Liver (tissue), 9 donors: ENCODE measurements around the gene MAP4K4. TPM values are rescaled to one million over a fixed set of nuclear protein-coding genes. Genes with fewer than 3 reads are reported as not detected.
"Not testable (repeated sequence)": the region's sequence is repeated elsewhere in the genome, so short reads cannot be mapped to it uniquely, and the experiment has no call there.

Source experiments
- DNase-seq: peaks from one replicate; pipeline ENCODE4 v3.0.0-alpha.2; 2017; ENCODE audit warnings: low spot score
- H3K27ac ChIP-seq, 2 donors: one replicate each; pipeline ENCODE4 v1.7.0; 2013; ENCODE audit warnings: inconsistent platforms in 2 of 2, low read length in 2 of 2, control low read depth in 1 of 2, low read depth in 1 of 2, mild to moderate bottlenecking in 1 of 2
- H3K27me3 ChIP-seq, 4 donors: one replicate each; pipeline versions ENCODE4 v1.6.1 to v1.7.0; 2013; ENCODE audit warnings: low read length in 3 of 4, inconsistent platforms in 1 of 4, mild to moderate bottlenecking in 1 of 4, moderate library complexity in 1 of 4; ENCODE audit not compliant: control insufficient read depth in 4 of 4, insufficient read depth in 4 of 4
- H3K36me3 ChIP-seq, 4 donors: one replicate each; pipeline versions ENCODE4 v1.6.1 to v1.7.0; 2013; ENCODE audit warnings: low read length in 3 of 4, mild to moderate bottlenecking in 3 of 4, low read depth in 1 of 4, moderate library complexity in 1 of 4; ENCODE audit not compliant: control insufficient read depth in 4 of 4, insufficient read depth in 3 of 4
- H3K4me1 ChIP-seq, 4 donors: one replicate each; pipeline versions ENCODE4 v1.6.1 to v1.7.0; 2013; ENCODE audit warnings: low read length in 3 of 4, mild to moderate bottlenecking in 3 of 4, moderate library complexity in 1 of 4; ENCODE audit not compliant: control insufficient read depth in 4 of 4, insufficient read depth in 4 of 4
- H3K4me3 ChIP-seq, 3 donors: one replicate each; pipeline versions ENCODE4 v1.6.1 to v1.7.0; 2013; ENCODE audit warnings: low read length in 3 of 3, control low read depth in 1 of 3, low read depth in 1 of 3, mild to moderate bottlenecking in 1 of 3
- H3K9ac ChIP-seq, 2 donors: one replicate each; pipeline ENCODE4 v1.7.0; 2013; ENCODE audit warnings: low read length in 2 of 2, mild to moderate bottlenecking in 2 of 2, moderate library complexity in 2 of 2, control low read depth in 1 of 2, low read depth in 1 of 2
- H3K9me3 ChIP-seq, 4 donors: one replicate each; pipeline versions ENCODE4 v1.6.1 to v1.7.0; 2013; ENCODE audit warnings: low read length in 3 of 4; ENCODE audit not compliant: control insufficient read depth in 4 of 4
- EGR1 ChIP-seq, 2 donors: IDR thresholded peaks; 2 replicates each; pipeline ENCODE4 v1.6.1; 2016 to 2018; ENCODE audit warnings: antibody characterized with exemption in 2 of 2, low read depth in 2 of 2
- HNF4A ChIP-seq, 2 donors: conservative IDR thresholded peaks; 2 replicates each; pipeline ENCODE4 v1.6.1; 2016; ENCODE audit warnings: antibody characterized with exemption in 2 of 2, mild to moderate bottlenecking in 2 of 2
- HNF4G ChIP-seq: IDR thresholded peaks from 2 replicates; pipeline ENCODE4 v1.6.1; 2016; ENCODE audit warnings: antibody characterized with exemption
- JUND ChIP-seq, 2 donors: IDR thresholded peaks; 2 replicates each; pipeline ENCODE4 v1.6.1; 2016; ENCODE audit warnings: antibody characterized with exemption in 2 of 2
- RAD21 ChIP-seq, 2 donors: IDR thresholded peaks; 2 replicates each; pipeline ENCODE4 v1.6.1; 2016; ENCODE audit warnings: antibody characterized with exemption in 2 of 2, mild to moderate bottlenecking in 2 of 2
- WGBS: extraction: QIAGEN DNeasy Blood & Tissue Kit; methylation state at CpG from one replicate; pipeline ENCODE4 v1.1.7; 2013; 5-methylcytosine and 5-hydroxymethylcytosine counted together
- polyA plus RNA-seq, 2 donors: library from polyadenylated mRNA; stranded (reverse) in 1 of 2; unstranded in 1 of 2; fragments of 200-250 nt in 1 of 2; fragments of >200 nt in 1 of 2; fragmentation: Nextera tagmentation in 1 of 2; extraction: Ambion mirVana in 1 of 2; gene quantifications; one replicate each; pipeline versions ENCODE4 v1.2.1 to v1.2.3, GENCODE V29; 2013 to 2015
- total RNA-seq, 2 donors: library from RNA; depleted of rRNA; stranded (reverse); fragments of >200 nt; gene quantifications; one replicate each; pipeline ENCODE4 v1.2.3, GENCODE V29; 2014
- TF ChIP-seq, protein P1 (sequence below): IDR thresholded peaks from 2 replicates; pipeline ENCODE4 v1.6.1; 2016; ENCODE audit warnings: antibody characterized with exemption, mild to moderate bottlenecking
- TF ChIP-seq, protein P2 (sequence below): IDR thresholded peaks from 2 replicates; pipeline ENCODE4 v1.6.1; 2016; ENCODE audit warnings: antibody characterized with exemption
- donor health status: healthy.
- donor health status: healthy.
- donor health status: healthy.
- donor health status: healthy.
- donor health status: healthy.

MAP4K4 gene
- total and polyA plus RNA-seq, 4 donors: 9.1 to 40.0 (median 23.6) TPM

DNA sequence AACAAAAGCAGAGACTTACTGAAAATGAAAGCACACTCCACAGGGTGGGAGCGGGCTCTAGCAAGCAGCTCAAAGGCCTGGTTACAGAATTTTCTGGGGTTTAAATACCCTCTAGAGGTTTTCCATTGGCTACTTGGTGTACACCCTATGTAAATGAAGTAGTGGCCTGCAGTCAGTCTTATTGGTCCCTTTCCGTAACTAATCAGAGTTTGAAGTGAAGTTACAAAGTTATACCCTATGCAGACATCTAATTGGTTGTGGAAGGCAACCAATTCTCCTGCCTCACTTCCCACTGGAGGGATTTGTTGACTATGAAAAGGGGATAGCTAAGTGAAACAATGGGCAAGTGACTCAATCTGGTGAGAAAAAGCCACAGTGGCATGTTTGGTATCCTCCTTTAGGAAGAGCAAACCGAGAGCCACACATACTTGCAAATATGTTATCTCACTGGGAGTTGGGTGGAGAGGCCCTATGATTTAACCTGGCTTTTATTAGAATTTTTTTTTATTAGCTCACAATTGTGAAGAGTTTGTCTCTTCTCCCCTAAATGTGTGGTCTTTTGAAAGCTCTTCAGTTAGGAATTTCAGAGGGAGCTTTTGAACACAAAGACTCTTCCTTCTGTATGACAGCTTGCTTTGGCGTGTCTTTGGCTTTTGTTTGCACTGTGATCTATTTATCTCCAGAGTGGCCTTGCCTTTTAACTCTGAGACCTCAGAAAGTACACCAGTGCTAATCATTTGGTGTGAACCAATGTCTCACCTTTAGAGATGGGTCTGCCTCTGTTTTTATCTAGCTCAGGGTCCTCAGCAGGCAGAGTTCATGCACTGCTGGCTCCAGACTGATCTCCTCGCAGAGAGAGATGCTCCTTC, 69.6 kb downstream of the MAP4K4 start:
- H3K4me3 ChIP-seq: no peak overlapping the region
- H3K4me1 ChIP-seq: peaks cover 31 to 78% (median 67%) of the 10 kb centered on the region in 4 donors
- H3K36me3 ChIP-seq: no peaks in the 10 kb centered on the region
- H3K9ac ChIP-seq: no peak overlapping the region
- H3K9me3 ChIP-seq: no peaks in the 10 kb centered on the region
- WGBS: 62% methylated on average over 5 of the region's 5 CpGs
- TF ChIP-seq HNF4G: no peak
- TF ChIP-seq, protein P1, sequence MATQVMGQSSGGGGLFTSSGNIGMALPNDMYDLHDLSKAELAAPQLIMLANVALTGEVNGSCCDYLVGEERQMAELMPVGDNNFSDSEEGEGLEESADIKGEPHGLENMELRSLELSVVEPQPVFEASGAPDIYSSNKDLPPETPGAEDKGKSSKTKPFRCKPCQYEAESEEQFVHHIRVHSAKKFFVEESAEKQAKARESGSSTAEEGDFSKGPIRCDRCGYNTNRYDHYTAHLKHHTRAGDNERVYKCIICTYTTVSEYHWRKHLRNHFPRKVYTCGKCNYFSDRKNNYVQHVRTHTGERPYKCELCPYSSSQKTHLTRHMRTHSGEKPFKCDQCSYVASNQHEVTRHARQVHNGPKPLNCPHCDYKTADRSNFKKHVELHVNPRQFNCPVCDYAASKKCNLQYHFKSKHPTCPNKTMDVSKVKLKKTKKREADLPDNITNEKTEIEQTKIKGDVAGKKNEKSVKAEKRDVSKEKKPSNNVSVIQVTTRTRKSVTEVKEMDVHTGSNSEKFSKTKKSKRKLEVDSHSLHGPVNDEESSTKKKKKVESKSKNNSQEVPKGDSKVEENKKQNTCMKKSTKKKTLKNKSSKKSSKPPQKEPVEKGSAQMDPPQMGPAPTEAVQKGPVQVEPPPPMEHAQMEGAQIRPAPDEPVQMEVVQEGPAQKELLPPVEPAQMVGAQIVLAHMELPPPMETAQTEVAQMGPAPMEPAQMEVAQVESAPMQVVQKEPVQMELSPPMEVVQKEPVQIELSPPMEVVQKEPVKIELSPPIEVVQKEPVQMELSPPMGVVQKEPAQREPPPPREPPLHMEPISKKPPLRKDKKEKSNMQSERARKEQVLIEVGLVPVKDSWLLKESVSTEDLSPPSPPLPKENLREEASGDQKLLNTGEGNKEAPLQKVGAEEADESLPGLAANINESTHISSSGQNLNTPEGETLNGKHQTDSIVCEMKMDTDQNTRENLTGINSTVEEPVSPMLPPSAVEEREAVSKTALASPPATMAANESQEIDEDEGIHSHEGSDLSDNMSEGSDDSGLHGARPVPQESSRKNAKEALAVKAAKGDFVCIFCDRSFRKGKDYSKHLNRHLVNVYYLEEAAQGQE: no peak
- TF ChIP-seq, protein P2, sequence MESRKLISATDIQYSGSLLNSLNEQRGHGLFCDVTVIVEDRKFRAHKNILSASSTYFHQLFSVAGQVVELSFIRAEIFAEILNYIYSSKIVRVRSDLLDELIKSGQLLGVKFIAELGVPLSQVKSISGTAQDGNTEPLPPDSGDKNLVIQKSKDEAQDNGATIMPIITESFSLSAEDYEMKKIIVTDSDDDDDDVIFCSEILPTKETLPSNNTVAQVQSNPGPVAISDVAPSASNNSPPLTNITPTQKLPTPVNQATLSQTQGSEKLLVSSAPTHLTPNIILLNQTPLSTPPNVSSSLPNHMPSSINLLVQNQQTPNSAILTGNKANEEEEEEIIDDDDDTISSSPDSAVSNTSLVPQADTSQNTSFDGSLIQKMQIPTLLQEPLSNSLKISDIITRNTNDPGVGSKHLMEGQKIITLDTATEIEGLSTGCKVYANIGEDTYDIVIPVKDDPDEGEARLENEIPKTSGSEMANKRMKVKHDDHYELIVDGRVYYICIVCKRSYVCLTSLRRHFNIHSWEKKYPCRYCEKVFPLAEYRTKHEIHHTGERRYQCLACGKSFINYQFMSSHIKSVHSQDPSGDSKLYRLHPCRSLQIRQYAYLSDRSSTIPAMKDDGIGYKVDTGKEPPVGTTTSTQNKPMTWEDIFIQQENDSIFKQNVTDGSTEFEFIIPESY: no peak
- peak in 1 of 2 donors; percentile 12 for TF ChIP-seq HNF4A (conservative IDR thresholded peaks at IDR 0.05)
- TF ChIP-seq EGR1 (IDR thresholded peaks at IDR 0.05; ENCODE audit: low read depth in 2 of 2): no peak
- no peak for TF ChIP-seq RAD21 (IDR thresholded peaks at IDR 0.05)
- no peak for DNase-seq
- H3K27ac ChIP-seq: peak overlapping the region; percentile 62 to 79
- H3K27me3 ChIP-seq: no peaks in the 10 kb centered on the region

DNA sequence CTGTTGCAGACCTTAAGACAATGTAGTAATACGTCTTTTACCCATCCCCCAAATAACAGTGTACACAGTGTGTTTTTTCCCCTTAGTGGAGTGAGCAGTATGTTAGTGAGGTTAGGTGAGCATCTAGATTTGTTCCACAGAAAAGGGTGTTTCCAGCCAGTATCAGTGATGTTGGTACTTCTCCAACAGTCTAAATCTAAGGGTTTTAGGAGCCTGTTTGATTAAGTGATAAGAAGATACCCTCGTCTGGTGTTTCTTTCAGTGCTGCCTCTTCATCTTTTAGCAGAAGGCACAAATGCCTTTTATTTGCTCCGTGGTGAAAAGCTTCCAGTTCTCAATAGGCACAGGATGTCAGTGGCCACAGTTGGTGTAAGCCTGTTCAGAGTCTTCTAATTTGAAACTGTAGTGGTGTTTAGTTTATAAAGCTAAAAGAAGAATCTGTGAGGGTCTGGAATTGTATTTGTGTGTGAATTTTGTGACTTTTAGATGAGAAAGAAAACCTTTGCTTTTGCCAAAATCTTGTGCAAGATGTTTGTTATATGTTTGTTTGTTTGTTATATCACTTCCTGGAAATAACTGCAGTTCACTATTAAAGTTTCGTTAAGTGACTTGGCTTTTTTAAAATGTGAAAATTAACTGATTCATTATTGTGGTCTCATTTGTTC, 71.2 kb downstream of the MAP4K4 start:
- H3K4me1 ChIP-seq: peaks cover 28 to 75% (median 61%) of the 10 kb centered on the region in 4 donors
- no peak overlapping the region for H3K4me3 ChIP-seq
- TF ChIP-seq HNF4A (conservative IDR thresholded peaks at IDR 0.05): peak in 1 of 2 donors; percentile 5
- TF ChIP-seq, protein P1: no peak
- TF ChIP-seq JUND (IDR thresholded peaks at IDR 0.05): no peak
- no peak for DNase-seq
- no peaks in the 10 kb centered on the region for H3K27me3 ChIP-seq
- no peaks in the 10 kb centered on the region for H3K36me3 ChIP-seq
- 29% methylated on average over 4 of the region's 4 CpGs for WGBS
- peak overlapping the region in 1 of 2 donors; percentile 42 for H3K9ac ChIP-seq
- H3K27ac ChIP-seq: peak overlapping the region; percentile 49 to 68
- H3K9me3 ChIP-seq: no peaks in the 10 kb centered on the region

DNA sequence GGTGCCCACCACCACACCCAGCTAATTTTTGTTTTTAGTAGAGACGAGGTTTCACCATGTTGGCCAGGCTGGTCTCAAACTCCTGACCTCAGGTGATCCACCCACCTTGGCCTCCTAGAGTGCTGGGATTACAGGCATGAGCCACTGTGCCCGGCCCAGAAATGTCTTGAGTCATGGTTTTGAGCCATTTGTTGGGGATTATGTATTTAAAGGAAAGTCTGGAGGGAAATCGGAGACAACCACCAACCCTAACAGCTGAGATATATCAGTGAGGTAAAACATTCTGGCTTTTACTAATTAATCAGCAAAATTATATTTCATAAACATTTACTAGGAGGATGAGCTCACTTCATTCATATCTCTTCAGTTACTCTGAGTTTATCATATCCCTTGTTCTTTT, 72.2 kb downstream of the MAP4K4 start:
- H3K4me1 ChIP-seq: peaks cover 28 to 66% (median 53%) of the 10 kb centered on the region in 4 donors
- not testable (repeated sequence) for H3K9ac ChIP-seq, H3K36me3 ChIP-seq, DNase-seq, H3K9me3 ChIP-seq, H3K27me3 ChIP-seq, H3K4me3 ChIP-seq
- WGBS: 92% methylated on average over 3 of the region's 3 CpGs
- peak overlapping the region in 1 of 2 donors; percentile 34 for H3K27ac ChIP-seq
